Psoas muscle (tissue), 8 donors: ENCODE data around the gene XRCC3. TPM values are rescaled to one million over a fixed set of nuclear protein-coding genes. Genes with fewer than 3 reads are reported as not detected.

Source experiments
- ATAC-seq, 4 donors: fragments of 200-7000 bp; cut with Tn5 transposase; one replicate each; pipeline ENCODE4 v1.9.1; 2020; ENCODE audit warnings: moderate library complexity in 3 of 4, mild to moderate bottlenecking in 2 of 4
- DNase-seq, 2 donors: peaks; one replicate each; pipeline ENCODE4 v3.0.0-alpha.2; 2020
- H3K27ac ChIP-seq: fragments of 200-600 bp; one replicate; pipeline ENCODE4 v1.8.0; 2022
- H3K27me3 ChIP-seq, 3 donors: fragments of 200-600 bp in 1 of 3; one replicate each; pipeline versions ENCODE4 v1.6.1 to v1.8.0; 2013 to 2022; ENCODE audit warnings: low read length in 2 of 3, mild to moderate bottlenecking in 2 of 3, moderate library complexity in 1 of 3; ENCODE audit not compliant: insufficient read depth in 3 of 3
- H3K36me3 ChIP-seq, 2 donors: fragments of 200-600 bp in 1 of 2; one replicate each; pipeline versions ENCODE4 v1.6.1 to v1.8.0; 2013 to 2022; ENCODE audit warnings: low read depth in 1 of 2, mild to moderate bottlenecking in 1 of 2, moderate library complexity in 1 of 2; ENCODE audit not compliant: insufficient read depth in 1 of 2
- H3K4me1 ChIP-seq: fragments of 200-600 bp; one replicate; pipeline ENCODE4 v1.8.0; 2022
- H3K4me3 ChIP-seq: fragments of 200-600 bp; one replicate; pipeline ENCODE4 v1.8.0; 2022; ENCODE audit warnings: mild to moderate bottlenecking
- H3K9me3 ChIP-seq: fragments of 200-600 bp; one replicate; pipeline ENCODE4 v1.8.0; 2022
- WGBS, 3 donors: extraction: QIAGEN DNeasy Blood & Tissue Kit; methylation state at CpG; one replicate each; pipeline versions ENCODE4 v1.1.6 to v1.1.7; 2013; 5-methylcytosine and 5-hydroxymethylcytosine counted together
- intact Hi-C, 2 donors: fragments of 100-400 bp; cut with DNase I; formaldehyde crosslinking; loops; one replicate each; pipeline versions ENCODE4 v1.11.0 to v1.14.2; 2022
- long read RNA-seq, 2 donors: library from polyadenylated mRNA; unstranded; transcript quantifications; one replicate each; pipeline ENCODE4 v2.0.0, GENCODE V29; 2021
- polyA plus RNA-seq, 3 donors: library from polyadenylated mRNA; stranded (reverse); fragments of 200-250 nt; gene quantifications; one replicate each; pipeline ENCODE4 v1.2.3, GENCODE V29; 2013
- total RNA-seq, 4 donors: library from RNA; stranded (reverse); fragmentation: NEBNext Ultra II Directional in 2 of 4; extraction: Animal tissue kit (Norgen Biotek cat#: 25700) in 2 of 4; gene quantifications; one replicate each; pipeline versions ENCODE4 v1.2.1 to v1.2.4, GENCODE V29; 2021 to 2023
- TF ChIP-seq, protein P1 (sequence below): fragments of 200-600 bp; IDR thresholded peaks from one replicate; pipeline ENCODE4 v1.8.0; 2022; ENCODE audit warnings: antibody characterized with exemption
- donor health status: healthy with polysubstance abuse.
- donor health status: DM: no; HTN: no; CAD: no; lungs with moderate emphysema.
- donor health status: Bipolar disorder and iron deficiency.
- donor health status: healthy.
- donor health status: DM: yes; HTN: yes; CAD: no.
- donor health status: DM: no; HTN: no; CAD: no.
- donor health status: DM: no; HTN: no; CAD: no.
- donor health status: DM: yes; HTN: yes; CAD: no.

Gene XRCC3
- total RNA-seq (1 to 10 TPM; 1.1 to 2.5 (median 1.4) TPM), polyA plus RNA-seq (1 to 10 TPM in 2 of 3 donors, under 1 TPM in 1; 1.00 to 2.5 (median 1.8) TPM)
- long read RNA-seq, donor 1: 0 reads
- long read RNA-seq, donor 2, partial matches to known transcripts: 0 of 2 reads
- long read RNA-seq, donor 2, other reads (novel, unspliced or antisense): 1 of 2 reads

- peak within 1 kb of the TSS; percentile 89 for H3K27ac ChIP-seq
- ATAC-seq: peak; percentile 92 to 95 (median 92)
- DNase-seq: peak; percentile 100
- TF ChIP-seq, protein P1, sequence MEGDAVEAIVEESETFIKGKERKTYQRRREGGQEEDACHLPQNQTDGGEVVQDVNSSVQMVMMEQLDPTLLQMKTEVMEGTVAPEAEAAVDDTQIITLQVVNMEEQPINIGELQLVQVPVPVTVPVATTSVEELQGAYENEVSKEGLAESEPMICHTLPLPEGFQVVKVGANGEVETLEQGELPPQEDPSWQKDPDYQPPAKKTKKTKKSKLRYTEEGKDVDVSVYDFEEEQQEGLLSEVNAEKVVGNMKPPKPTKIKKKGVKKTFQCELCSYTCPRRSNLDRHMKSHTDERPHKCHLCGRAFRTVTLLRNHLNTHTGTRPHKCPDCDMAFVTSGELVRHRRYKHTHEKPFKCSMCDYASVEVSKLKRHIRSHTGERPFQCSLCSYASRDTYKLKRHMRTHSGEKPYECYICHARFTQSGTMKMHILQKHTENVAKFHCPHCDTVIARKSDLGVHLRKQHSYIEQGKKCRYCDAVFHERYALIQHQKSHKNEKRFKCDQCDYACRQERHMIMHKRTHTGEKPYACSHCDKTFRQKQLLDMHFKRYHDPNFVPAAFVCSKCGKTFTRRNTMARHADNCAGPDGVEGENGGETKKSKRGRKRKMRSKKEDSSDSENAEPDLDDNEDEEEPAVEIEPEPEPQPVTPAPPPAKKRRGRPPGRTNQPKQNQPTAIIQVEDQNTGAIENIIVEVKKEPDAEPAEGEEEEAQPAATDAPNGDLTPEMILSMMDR: no peak
- intact Hi-C loops: no loop called here
- WGBS, 3 donors: 1% methylated on average over 73 to 121 of the region's 121 CpGs
- H3K4me1 ChIP-seq: peaks cover 52% of the 10 kb centered on the region
- H3K9me3 ChIP-seq: no peaks in the 10 kb centered on the region
- no peaks in the 10 kb centered on the region for H3K27me3 ChIP-seq
- H3K4me3 ChIP-seq: peak within 1 kb of the TSS; percentile 94
- H3K36me3 ChIP-seq: no peaks in the 10 kb centered on the region
Measured at GRCh38 chr14:103715052-103716000, at the start of gene XRCC3, which contains the start of gene ZFYVE21. Gene XRCC3 (minus strand): TSS chr14:103715451. CDS start chr14:103711087, 4,364 bp downstream. Gene ZFYVE21 (plus strand): TSS chr14:103715810. CDS start chr14:103715842, 32 bp downstream.

DNA sequence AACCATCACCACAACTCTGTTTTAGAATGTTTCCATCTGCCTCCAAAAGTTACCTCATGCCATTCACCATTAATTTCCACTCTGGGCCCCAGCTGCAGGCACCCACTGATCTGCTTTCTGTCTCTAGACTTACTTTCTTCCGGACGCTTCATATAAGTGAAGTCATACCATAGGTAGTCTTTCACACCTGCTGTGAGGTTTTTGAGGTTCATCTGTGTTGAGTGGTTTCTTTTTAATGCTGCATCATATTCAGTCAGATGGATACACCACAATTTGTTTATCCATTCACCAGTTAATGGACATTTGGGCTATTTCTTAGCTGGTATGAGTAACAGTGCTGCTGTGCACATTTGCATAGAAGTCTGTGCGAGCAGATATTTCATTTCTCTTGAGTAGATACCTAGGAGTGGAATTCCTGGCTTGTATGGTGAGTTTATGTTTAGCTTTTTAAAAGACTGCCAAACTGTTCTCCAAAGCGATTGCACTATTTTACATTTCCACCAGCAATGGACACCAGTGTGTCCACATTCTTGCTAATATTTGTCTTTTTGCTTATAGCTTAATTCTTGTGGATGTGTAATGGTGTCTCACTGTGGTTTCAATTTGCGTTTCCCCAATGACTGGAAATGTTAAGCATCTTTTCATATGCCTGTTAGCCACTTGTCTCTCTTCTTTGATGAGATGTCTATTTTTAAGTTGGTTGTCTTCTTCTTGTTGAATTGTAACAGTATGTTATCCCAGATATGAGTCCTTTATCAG lies 48.7 kb upstream of the XRCC3 start:
- Histone ChIP-seq H3K27me3 (no peaks in the 10 kb centered on the region), H3K4me1 (no peaks in the 10 kb centered on the region), H3K4me3 (no peak overlapping the region), H3K27ac (no peak overlapping the region), H3K36me3 (peaks cover 0 to 10% of the 10 kb centered on the region in 2 donors), H3K9me3 (no peaks in the 10 kb centered on the region)
- ATAC-seq: no peak
- no peak for DNase-seq
- 95 to 97% (median 96%) methylated on average over 5 of the region's 5 CpGs for WGBS, 3 donors
- intact Hi-C loops: no loop called here
- TF ChIP-seq, protein P1: no peak

DNA sequence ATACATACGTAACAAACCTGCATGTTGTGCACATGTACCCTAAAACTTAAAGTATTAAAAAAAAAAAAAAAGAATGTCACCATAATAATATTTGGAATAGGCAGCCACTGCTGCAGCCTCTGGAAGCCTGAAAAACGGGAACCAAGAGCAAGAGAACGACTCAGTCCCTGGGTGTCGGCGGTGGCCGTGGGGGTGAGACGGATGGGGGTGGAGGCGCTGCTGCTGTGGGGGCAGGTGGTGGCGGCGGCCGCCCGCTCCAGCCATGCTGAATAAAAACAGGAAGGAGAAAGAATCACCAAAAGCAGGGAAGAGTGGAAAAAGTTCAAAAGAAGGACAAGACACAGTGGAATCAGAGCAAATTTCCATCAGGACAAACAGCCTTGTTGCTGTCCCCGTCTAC lies 47.3 kb upstream of the XRCC3 start:
- Histone ChIP-seq H3K36me3 (peaks cover 0 to 10% of the 10 kb centered on the region in 2 donors), H3K4me1 (no peaks in the 10 kb centered on the region), H3K27me3 (no peaks in the 10 kb centered on the region), H3K27ac (no peak overlapping the region), H3K9me3 (no peaks in the 10 kb centered on the region), H3K4me3 (no peak overlapping the region)
- TF ChIP-seq, protein P1: no peak
- intact Hi-C loops: no loop called here
- no peak for DNase-seq
- no peak for ATAC-seq
- 89 to 91% (median 89%) methylated on average over 13 of the region's 13 CpGs for WGBS, 3 donors

GRCh38 chr14:103762036-103762435 lies 46.8 kb upstream of the XRCC3 start:
- Histone ChIP-seq H3K36me3 (peaks cover 0 to 15% of the 10 kb centered on the region in 2 donors), H3K4me1 (no peaks in the 10 kb centered on the region), H3K27ac (no peak overlapping the region), H3K4me3 (no peak overlapping the region), H3K27me3 (no peaks in the 10 kb centered on the region), H3K9me3 (no peaks in the 10 kb centered on the region)
- 46 to 60% (median 60%) methylated on average over 1 of the region's 1 CpG for WGBS, 3 donors
- TF ChIP-seq, protein P1: no peak
- intact Hi-C loops: no loop called here
- no peak for ATAC-seq
- no peak for DNase-seq
